Activated CD4-positive, alpha-beta memory T cell treated with anti-CD3 and anti-CD28 coated beads for 36 hours (primary cell): ENCODE measurements around the gene MOB4. TPM values are rescaled to one million over a fixed set of nuclear protein-coding genes. Genes with fewer than 3 reads are reported as not detected.

Experiments used
- CTCF ChIA-PET: fragments of 350-600 bp; sonication (Branson Sonifier 250); formaldehyde crosslinking; loops from one replicate; lab custom pipeline; 2021; ENCODE audit warnings: antibody characterized with exemption, inconsistent platforms; lab: Charles Lee
- POLR2A ChIA-PET: fragments of 350-600 bp; sonication (Branson Sonifier 250); formaldehyde crosslinking; loops from one replicate; lab custom pipeline; 2021; ENCODE audit warnings: antibody characterized with exemption; lab: Charles Lee
- DNase-seq: peaks from one replicate; pipeline ENCODE4 v3.0.0-alpha.2; 2020
- H3K27ac Mint-ChIP-seq: one replicate; pipeline ENCODE4 v1.8.0; 2021; ENCODE audit warnings: mixed read lengths
- H3K27me3 Mint-ChIP-seq: one replicate; pipeline ENCODE4 v1.8.0; 2021; ENCODE audit warnings: mixed read lengths
- H3K36me3 Mint-ChIP-seq: one replicate; pipeline ENCODE4 v1.8.0; 2021; ENCODE audit warnings: mixed read lengths
- H3K4me1 Mint-ChIP-seq: one replicate; pipeline ENCODE4 v1.8.0; 2021; ENCODE audit warnings: low read depth, mixed read lengths
- H3K4me3 Mint-ChIP-seq: one replicate; pipeline ENCODE4 v1.8.0; 2021; ENCODE audit warnings: mild to moderate bottlenecking, mixed read lengths
- H3K9me3 Mint-ChIP-seq: one replicate; pipeline ENCODE4 v1.8.0; 2021; ENCODE audit warnings: mixed read lengths
- intact Hi-C: fragments of 100-400 bp; cut with micrococcal nuclease; formaldehyde crosslinking; loops from one replicate; pipeline ENCODE4 v1.15.1; 2023
- total RNA-seq, 2 experiments: library from RNA; stranded (reverse); gene quantifications; one replicate each; pipeline ENCODE4 v1.2.3, GENCODE V29; 2021

MOB4 gene
- total RNA-seq, 2 experiments from 2014 or later = 18.9 to 19.5 TPM

GRCh38 chr2:197591339-197592072 lies 75.6 kb downstream of the MOB4 start:
- H3K27me3 Mint-ChIP-seq = peaks cover 10% of the 10 kb centered on the region
- CTCF ChIA-PET = no interaction called here
- POLR2A ChIA-PET = no interaction called here
- H3K27ac Mint-ChIP-seq = no peak overlapping the region
- H3K4me3 Mint-ChIP-seq = no peak overlapping the region
- H3K36me3 Mint-ChIP-seq = no peaks in the 10 kb centered on the region
- DNase-seq = no peak
- no peaks in the 10 kb centered on the region for H3K9me3 Mint-ChIP-seq
- intact Hi-C loops = no loop called here
- no peaks in the 10 kb centered on the region for H3K4me1 Mint-ChIP-seq

DNA sequence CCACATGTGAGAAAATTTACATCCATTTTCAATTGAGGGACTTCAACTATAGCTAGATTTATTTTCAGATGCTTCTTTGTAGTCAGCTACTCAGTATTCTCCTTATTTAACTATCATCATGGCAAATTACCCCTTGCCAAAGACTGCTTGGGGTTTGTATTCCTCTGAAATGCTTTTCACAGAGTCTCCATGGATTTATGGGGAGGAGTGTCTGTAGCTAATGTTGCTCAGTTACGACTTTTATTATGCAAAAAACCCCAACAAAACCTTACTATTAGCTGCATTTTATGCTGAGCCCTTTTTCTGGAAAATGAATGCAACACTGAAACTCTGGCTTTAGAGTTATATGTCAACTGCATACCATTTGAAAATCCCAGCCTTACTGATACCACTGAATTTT lies 80.9 kb downstream of the MOB4 start:
- Mint-ChIP-seq H3K36me3 (no peaks in the 10 kb centered on the region), H3K27me3 (peaks cover 18% of the 10 kb centered on the region), H3K9me3 (no peaks in the 10 kb centered on the region), H3K4me3 (no peak overlapping the region), H3K4me1 (peaks cover 2% of the 10 kb centered on the region), H3K27ac (no peak overlapping the region)
- POLR2A ChIA-PET = no interaction called here
- CTCF ChIA-PET = no interaction called here
- intact Hi-C loops = no loop called here
- no peak for DNase-seq

DNA sequence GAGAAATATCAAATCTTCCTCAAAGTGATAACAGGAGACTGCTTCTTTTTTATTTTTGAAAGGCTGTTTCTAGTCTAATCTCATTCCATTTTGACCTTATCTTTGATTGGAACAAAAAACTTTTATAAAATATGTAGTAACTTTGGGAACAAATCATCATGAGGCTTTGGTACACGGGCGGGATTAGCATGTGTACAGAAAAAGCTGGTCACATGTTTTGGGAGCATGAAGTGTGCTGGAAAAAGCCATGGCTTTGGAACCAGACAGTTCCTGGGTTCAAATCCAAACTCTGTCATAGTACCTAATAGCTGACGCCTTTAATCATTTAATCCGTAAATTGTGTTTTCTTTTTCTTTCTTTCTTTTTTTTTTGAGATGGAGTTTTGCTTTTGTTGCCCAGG lies 81.3 kb downstream of the MOB4 start:
- no peak overlapping the region for H3K4me3 Mint-ChIP-seq
- intact Hi-C loops = no loop called here
- H3K4me1 Mint-ChIP-seq = peaks cover 2% of the 10 kb centered on the region
- H3K36me3 Mint-ChIP-seq = no peaks in the 10 kb centered on the region
- H3K27ac Mint-ChIP-seq = no peak overlapping the region
- H3K27me3 Mint-ChIP-seq = peaks cover 18% of the 10 kb centered on the region
- H3K9me3 Mint-ChIP-seq = no peaks in the 10 kb centered on the region
- ChIA-PET POLR2A (no interaction called here), CTCF (no interaction called here)
- DNase-seq = no peak

DNA sequence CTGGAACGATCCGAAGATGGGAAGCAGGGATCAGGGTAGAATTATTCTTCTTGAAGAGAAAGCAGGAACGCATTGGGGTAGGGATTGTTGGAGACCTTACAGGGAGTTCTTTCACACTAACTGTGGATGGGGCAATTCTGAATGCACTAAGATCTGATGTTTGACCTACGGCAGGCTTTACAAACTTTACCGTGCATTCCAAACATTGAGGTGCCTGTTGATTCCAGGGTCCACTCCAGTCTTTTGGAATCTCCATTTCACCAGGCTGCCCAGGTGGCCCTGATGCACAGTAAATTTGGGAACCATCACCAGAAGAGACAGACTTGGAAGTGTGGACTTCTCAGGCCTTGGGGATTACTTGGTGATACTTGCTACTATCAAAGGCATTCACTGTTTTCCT lies 82.6 kb downstream of the MOB4 start:
- Mint-ChIP-seq H3K4me3 (no peak overlapping the region), H3K36me3 (no peaks in the 10 kb centered on the region), H3K4me1 (peaks cover 2% of the 10 kb centered on the region), H3K27me3 (peaks cover 18% of the 10 kb centered on the region), H3K27ac (no peak overlapping the region), H3K9me3 (no peaks in the 10 kb centered on the region)
- intact Hi-C loops = no loop called here
- POLR2A ChIA-PET = no interaction called here
- DNase-seq = no peak
- CTCF ChIA-PET = interaction anchor here (1.4 kb wide), 1 partner anchor 24 kb away, joined by 3 read pairs; no protein-coding TSS in a partner anchor

GRCh38 chr2:197599285-197599965 lies 83.6 kb downstream of the MOB4 start:
- H3K4me3 Mint-ChIP-seq = no peak overlapping the region
- H3K9me3 Mint-ChIP-seq = no peaks in the 10 kb centered on the region
- peaks cover 2% of the 10 kb centered on the region for H3K4me1 Mint-ChIP-seq
- ChIA-PET POLR2A (no interaction called here), CTCF (interaction anchor here (0.7 to 1.4 kb wide), 6 partner anchors 23 to 181 kb away, joined by 3 to 7 read pairs (median 4); partner anchors contain the start of genes MARS2 and MOB4)
- no peaks in the 10 kb centered on the region for H3K36me3 Mint-ChIP-seq
- intact Hi-C loops = no loop called here
- H3K27me3 Mint-ChIP-seq = peaks cover 18% of the 10 kb centered on the region
- DNase-seq = peak; percentile 30
- no peak overlapping the region for H3K27ac Mint-ChIP-seq

DNA sequence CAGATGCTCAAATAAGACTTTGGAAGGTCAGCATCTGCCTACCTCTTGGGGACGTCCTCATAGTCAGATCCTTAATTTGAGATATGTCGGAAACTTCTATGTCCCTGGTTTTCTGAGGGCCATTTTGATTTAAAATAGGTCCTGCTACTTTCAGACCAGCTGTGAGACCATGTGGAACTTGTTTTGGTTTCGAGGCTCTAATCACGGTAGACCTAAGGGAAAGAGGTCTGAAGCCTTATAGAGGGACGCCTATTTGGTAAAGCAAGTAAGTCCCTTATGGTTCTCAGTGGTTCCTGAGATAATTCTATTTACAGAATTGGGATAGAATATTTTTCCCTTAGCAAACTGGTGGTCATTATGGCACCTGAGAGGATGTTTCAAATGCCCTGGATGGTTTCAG lies 84.4 kb downstream of the MOB4 start:
- no peak overlapping the region for H3K4me3 Mint-ChIP-seq
- POLR2A ChIA-PET = no interaction called here
- intact Hi-C loops = no loop called here

GRCh38 chr2:197601726-197602125 lies 85.9 kb downstream of the MOB4 start:
- ChIA-PET CTCF (no interaction called here), POLR2A (no interaction called here)
- H3K4me1 Mint-ChIP-seq = peaks cover 9% of the 10 kb centered on the region
- no peak overlapping the region for H3K4me3 Mint-ChIP-seq
- no peak overlapping the region for H3K27ac Mint-ChIP-seq
- H3K27me3 Mint-ChIP-seq = peaks cover 16% of the 10 kb centered on the region
- intact Hi-C loops = no loop called here
- no peak for DNase-seq
- H3K36me3 Mint-ChIP-seq = no peaks in the 10 kb centered on the region
- no peaks in the 10 kb centered on the region for H3K9me3 Mint-ChIP-seq

More for the DNA sequence above, 84.4 kb downstream of the MOB4 start:
- Mint-ChIP-seq H3K9me3 (no peaks in the 10 kb centered on the region), H3K4me1 (peaks cover 2% of the 10 kb centered on the region), H3K27me3 (peaks cover 16% of the 10 kb centered on the region), H3K36me3 (no peaks in the 10 kb centered on the region), H3K27ac (no peak overlapping the region)
- no peak for DNase-seq
- CTCF ChIA-PET = interaction anchor here (0.7 to 1.1 kb wide), 5 partner anchors 47 to 180 kb away, joined by 3 to 7 read pairs (median 4); partner anchors contain the start of genes MARS2 and MOB4

Other genes starting within 250 kb of the MOB4 start
- gene ANKRD44, start 205.3 kb upstream of the MOB4 start, total RNA-seq = 100 to 1,000 TPM; 123 to 125 TPM
- gene SF3B1, start 81.0 kb upstream of the MOB4 start, total RNA-seq = 100 to 1,000 TPM; 228 to 245 TPM
- gene COQ10B, start 62.5 kb upstream of the MOB4 start, total RNA-seq = 10 to 100 TPM; 21.5 TPM
- gene HSPD1, start 16.2 kb upstream of the MOB4 start, total RNA-seq = 100 to 1,000 TPM; 839 to 853 TPM
- gene HSPE1, start 15.7 kb upstream of the MOB4 start, total RNA-seq = 100 to 1,000 TPM; 282 to 283 TPM
- not detected for gene RFTN2, start 159.5 kb downstream of the MOB4 start, total RNA-seq
- 10 to 100 TPM; 11.3 to 11.4 TPM for gene MARS2, start 189.3 kb downstream of the MOB4 start, total RNA-seq